ENCODE results near the gene SAMD9. TPM values are rescaled to one million over a fixed set of nuclear protein-coding genes. Genes with fewer than 3 reads are reported as not detected.

Gene SAMD9
- polyA plus RNA-seq, 3 donors, result 2.9 to 14.7 (median 7.2) TPM

GRCh38 chr7:93053209-93053948 lies 64.4 kb downstream of the SAMD9 start:
- H3K9me3 Mint-ChIP-seq, result no peaks in the 10 kb centered on the region
- Histone ChIP-seq H2AFZ (ENCODE audit: insufficient read depth, low read depth, low read length, poor library complexity, severe bottlenecking) (no peak overlapping the region), H3K79me2 (ENCODE audit: insufficient read depth, low read length) (no peaks in the 10 kb centered on the region), H3K9ac (ENCODE audit: insufficient read depth, low read length, poor library complexity, severe bottlenecking) (no peak overlapping the region), H3K4me1 (ENCODE audit: control insufficient read depth in 1 of 2, insufficient read depth in 2 of 2, low read length in 2 of 2) (peaks cover 10 to 11% of the 10 kb centered on the region in 2 donors), H3K4me3 (replicated peaks in 1 of 3; ENCODE audit: low read depth in 2 of 3, low read length in 3 of 3) (no peak overlapping the region), H3K27me3 (ENCODE audit: control insufficient read depth in 2 of 2, insufficient read depth in 2 of 2, low read length in 2 of 2) (no peaks in the 10 kb centered on the region), H4K20me1 (ENCODE audit: insufficient read depth, low read length) (no peaks in the 10 kb centered on the region), H3K36me3 (replicated peaks in 1 of 2; ENCODE audit: control insufficient read depth in 1 of 2, insufficient read depth in 2 of 2, low read length in 2 of 2) (no peaks in the 10 kb centered on the region), H3K27ac (ENCODE audit: low read depth in 1 of 2, low read length in 2 of 2) (no peak overlapping the region), H3K9me3 (replicated peaks in 1 of 2; ENCODE audit: control insufficient read depth in 1 of 2, insufficient read depth in 1 of 2, low read length in 2 of 2) (no peaks in the 10 kb centered on the region), H3K4me2 (replicated peaks; ENCODE audit: extremely low read depth, low read length, poor library complexity, severe bottlenecking) (peak overlapping the region; percentile 34)
- peak overlapping the region in 1 of 2 donors; percentile 44 for H3K4me3 Mint-ChIP-seq
- intact Hi-C loops (cut with micrococcal nuclease), result loop anchor here (10.0 kb wide), 2 partner anchors 359 to 439 kb away; no protein-coding TSS in a partner anchor
- no peak for TF ChIP-seq CTCF (IDR thresholded peaks at IDR 0.05)
- no peak for DNase-seq
- H3K4me1 Mint-ChIP-seq, result peaks cover 13% of the 10 kb centered on the region
- peaks cover 0 to 1% (median 0%) of the 10 kb centered on the region in 3 donors for H3K27me3 Mint-ChIP-seq (ENCODE audit: low read depth in 3 of 3)
- H3K27ac Mint-ChIP-seq, result no peak overlapping the region
- 30% methylated on average over 2 of the region's 5 CpGs for WGBS (ENCODE audit: insufficient coverage)
- H3K36me3 Mint-ChIP-seq, result no peaks in the 10 kb centered on the region

GRCh38 chr7:93051660-93052059 lies 66.1 kb downstream of the SAMD9 start:
- Histone ChIP-seq H2AFZ (ENCODE audit: insufficient read depth, low read depth, low read length, poor library complexity, severe bottlenecking) (no peak overlapping the region), H3K4me3 (replicated peaks in 1 of 3; ENCODE audit: low read depth in 2 of 3, low read length in 3 of 3) (no peak overlapping the region), H3K9ac (ENCODE audit: insufficient read depth, low read length, poor library complexity, severe bottlenecking) (no peak overlapping the region), H3K4me1 (ENCODE audit: control insufficient read depth in 1 of 2, insufficient read depth in 2 of 2, low read length in 2 of 2) (peaks cover 10 to 11% of the 10 kb centered on the region in 2 donors), H3K27me3 (ENCODE audit: control insufficient read depth in 2 of 2, insufficient read depth in 2 of 2, low read length in 2 of 2) (no peaks in the 10 kb centered on the region), H3K4me2 (replicated peaks; ENCODE audit: extremely low read depth, low read length, poor library complexity, severe bottlenecking) (no peak overlapping the region), H4K20me1 (ENCODE audit: insufficient read depth, low read length) (no peaks in the 10 kb centered on the region), H3K27ac (ENCODE audit: low read depth in 1 of 2, low read length in 2 of 2) (no peak overlapping the region), H3K9me3 (replicated peaks in 1 of 2; ENCODE audit: control insufficient read depth in 1 of 2, insufficient read depth in 1 of 2, low read length in 2 of 2) (no peaks in the 10 kb centered on the region), H3K79me2 (ENCODE audit: insufficient read depth, low read length) (no peaks in the 10 kb centered on the region), H3K36me3 (replicated peaks in 1 of 2; ENCODE audit: control insufficient read depth in 1 of 2, insufficient read depth in 2 of 2, low read length in 2 of 2) (no peaks in the 10 kb centered on the region)
- Mint-ChIP-seq H3K36me3 (no peaks in the 10 kb centered on the region), H3K9me3 (no peaks in the 10 kb centered on the region), H3K4me1 (peaks cover 13% of the 10 kb centered on the region), H3K27me3 (ENCODE audit: low read depth in 3 of 3) (peaks cover 0 to 1% (median 0%) of the 10 kb centered on the region in 3 donors), H3K27ac (no peak overlapping the region), H3K4me3 (no peak overlapping the region)
- no peak for DNase-seq
- intact Hi-C loops (cut with micrococcal nuclease), result loop anchor here (10.0 kb wide), 2 partner anchors 357 to 437 kb away; no protein-coding TSS in a partner anchor
- WGBS (ENCODE audit: insufficient coverage), result 93% methylated on average over 3 of the region's 6 CpGs
- TF ChIP-seq CTCF (IDR thresholded peaks at IDR 0.05), result no peak

Other genes with a start within 250 kb of the SAMD9 start
- 10 to 100 TPM; 12.5 to 31.8 (median 18.6) TPM for gene SAMD9L, start 30.4 kb upstream of the SAMD9 start, polyA plus RNA-seq
- under 1 TPM in 1 of 3 donors, not detected in 2; 0.11 TPM for gene HEPACAM2, start 108.5 kb upstream of the SAMD9 start, polyA plus RNA-seq
- 10 to 100 TPM in 1 of 3 donors, 1 to 10 TPM in 2; 7.6 to 12.6 (median 9.5) TPM for gene VPS50, start 114.4 kb upstream of the SAMD9 start, polyA plus RNA-seq

All from CD14-positive monocyte (primary cell).